Hepatocyte (in vitro differentiated cells): ENCODE measurements around the gene STXBP6. TPM values are rescaled to one million over a fixed set of nuclear protein-coding genes. Genes with fewer than 3 reads are reported as not detected.

Source experiments
- DNase-seq: peaks from one replicate; pipeline ENCODE4 v3.0.0-alpha.2; 2016; ENCODE audit warnings: low spot score
- H2AFZ ChIP-seq: fragments of 200-600 bp; sonication (generic); 2 replicates; pipeline ENCODE4 v1.6.0; 2016; ENCODE audit warnings: antibody characterized with exemption, mild to moderate bottlenecking
- H3K27ac ChIP-seq: fragments of 200-600 bp; sonication (generic); 2 replicates; pipeline ENCODE4 v1.5.1; 2016; ENCODE audit warnings: mild to moderate bottlenecking
- H3K27me3 ChIP-seq: fragments of 200-600 bp; sonication (generic); 2 replicates; pipeline ENCODE4 v1.6.1; 2016
- H3K36me3 ChIP-seq: fragments of 200-600 bp; sonication (generic); replicated peaks from 2 replicates; pipeline ENCODE4 v1.5.1; 2016; ENCODE audit warnings: low read depth; ENCODE audit not compliant: insufficient read depth
- H3K4me1 ChIP-seq: fragments of 200-600 bp; sonication (generic); 2 replicates; pipeline ENCODE4 v1.5.1; 2016; ENCODE audit warnings: mild to moderate bottlenecking, moderate library complexity; ENCODE audit not compliant: insufficient read depth
- H3K4me2 ChIP-seq: fragments of 200-600 bp; sonication (generic); 2 replicates; pipeline ENCODE4 v1.6.0; 2016
- H3K4me3 ChIP-seq: fragments of 200-600 bp; sonication (generic); 2 replicates; pipeline ENCODE4 v1.5.1; 2016; ENCODE audit warnings: mild to moderate bottlenecking
- H3K79me2 ChIP-seq: fragments of 200-600 bp; sonication (generic); 2 replicates; pipeline ENCODE4 v1.6.0; 2017; ENCODE audit warnings: mild to moderate bottlenecking
- H3K9me2 ChIP-seq: fragments of 200-600 bp; sonication (generic); replicated peaks from 2 replicates; pipeline ENCODE4 v1.6.0; 2017; ENCODE audit warnings: mild to moderate bottlenecking; ENCODE audit not compliant: insufficient read depth
- H3K9me3 ChIP-seq: fragments of 200-600 bp; sonication (generic); 2 replicates; pipeline ENCODE4 v1.5.1; 2016; ENCODE audit warnings: low read depth, mild to moderate bottlenecking
- H4K20me1 ChIP-seq: fragments of 200-600 bp; sonication (generic); 2 replicates; pipeline ENCODE4 v1.6.0; 2016; ENCODE audit warnings: mild to moderate bottlenecking; ENCODE audit not compliant: insufficient read depth, poor library complexity, severe bottlenecking
- CTCF ChIP-seq: fragments of 200-600 bp; sonication (generic); IDR thresholded peaks from 2 replicates; pipeline ENCODE4 v1.5.1; 2016; ENCODE audit warnings: antibody characterized with exemption, mild to moderate bottlenecking; ENCODE audit not compliant: poor library complexity
- EZH2 ChIP-seq: fragments of 200-600 bp; sonication (generic); IDR thresholded peaks from 2 replicates; pipeline ENCODE4 v1.6.1; 2016; ENCODE audit warnings: antibody characterized with exemption, mild to moderate bottlenecking, borderline replicate concordance
- EZH2phosphoT487 ChIP-seq: fragments of 200-600 bp; sonication (generic); IDR thresholded peaks from one replicate; pipeline ENCODE4 v1.6.1; 2018; ENCODE audit warnings: antibody characterized with exemption, mild to moderate bottlenecking, low read depth, moderate library complexity; ENCODE audit not compliant: unreplicated experiment, severe bottlenecking
- WGBS: methylation state at CpG from one replicate; pipeline ENCODE4 v1.1.6; 2016; ENCODE audit warnings: low lambda C conversion rate; ENCODE audit errors: missing lambda C conversion rate; 5-methylcytosine and 5-hydroxymethylcytosine counted together
- polyA plus RNA-seq: library from polyadenylated mRNA; unstranded; fragments of >200 nt; fragmentation: Nextera tagmentation; extraction: Ambion mirVana; gene quantifications from 2 replicates; pipeline ENCODE4 v1.2.1, GENCODE V29; 2016
- total RNA-seq: library from RNA; depleted of rRNA; stranded (reverse); fragments of >200 nt; gene quantifications from 2 replicates; pipeline ENCODE4 v1.2.3, GENCODE V29; 2014

The STXBP6 gene
- total and polyA plus RNA-seq, 2 experiments from 2014 or later, result 34.1 to 44.9 TPM

- WGBS, result 92% methylated on average over 4 of the region's 4 CpGs
- Histone ChIP-seq H3K36me3 (no peaks in the 10 kb centered on the region), H3K27ac (peak overlapping the region; percentile 13), H3K4me2 (no peak overlapping the region), H4K20me1 (no peaks in the 10 kb centered on the region), H3K4me3 (no peak overlapping the region), H3K9me2 (no peaks in the 10 kb centered on the region), H3K9me3 (no peaks in the 10 kb centered on the region), H2AFZ (no peak overlapping the region), H3K27me3 (no peaks in the 10 kb centered on the region), H3K79me2 (peaks cover 22% of the 10 kb centered on the region), H3K4me1 (peaks cover 5% of the 10 kb centered on the region)
- no peak for DNase-seq
- TF ChIP-seq CTCF, result no peak
- no peak for TF ChIP-seq EZH2phosphoT487
- TF ChIP-seq EZH2, result no peak
Observed at GRCh38 chr14:24875203-24875838, 174.6 kb downstream of the STXBP6 start.

GRCh38 chr14:24874514-24875202 is 175.3 kb downstream of the STXBP6 start:
- H3K4me3 ChIP-seq, result no peak overlapping the region
- H3K27ac ChIP-seq, result peak overlapping the region; percentile 13
- no peaks in the 10 kb centered on the region for H3K9me2 ChIP-seq
- no peak overlapping the region for H2AFZ ChIP-seq
- H3K4me2 ChIP-seq, result no peak overlapping the region
- no peaks in the 10 kb centered on the region for H3K36me3 ChIP-seq
- H4K20me1 ChIP-seq, result no peaks in the 10 kb centered on the region
- H3K79me2 ChIP-seq, result peaks cover 24% of the 10 kb centered on the region
- TF ChIP-seq EZH2phosphoT487 (no peak), CTCF (no peak), EZH2 (no peak)
- DNase-seq, result peak; percentile 19
- H3K4me1 ChIP-seq, result peaks cover 5% of the 10 kb centered on the region
- no peaks in the 10 kb centered on the region for H3K9me3 ChIP-seq
- H3K27me3 ChIP-seq, result no peaks in the 10 kb centered on the region
- 87% methylated on average over 8 of the region's 8 CpGs for WGBS

GRCh38 chr14:24873551-24873950 is 176.4 kb downstream of the STXBP6 start:
- no peak for DNase-seq
- no peak overlapping the region for H2AFZ ChIP-seq
- H3K4me3 ChIP-seq, result no peak overlapping the region
- no peaks in the 10 kb centered on the region for H3K27me3 ChIP-seq
- WGBS, result 93% methylated on average over 5 of the region's 5 CpGs
- TF ChIP-seq CTCF, result no peak
- no peak for TF ChIP-seq EZH2
- TF ChIP-seq EZH2phosphoT487, result no peak
- peaks cover 26% of the 10 kb centered on the region for H3K79me2 ChIP-seq
- no peaks in the 10 kb centered on the region for H4K20me1 ChIP-seq
- H3K36me3 ChIP-seq, result no peaks in the 10 kb centered on the region
- H3K9me3 ChIP-seq, result no peaks in the 10 kb centered on the region
- no peak overlapping the region for H3K4me2 ChIP-seq
- peaks cover 5% of the 10 kb centered on the region for H3K4me1 ChIP-seq
- H3K27ac ChIP-seq, result no peak overlapping the region
- H3K9me2 ChIP-seq, result no peaks in the 10 kb centered on the region
